NCI-H774 (cell line): Measurements from ENCODE around the gene FAM209A.
A peak's percentile ranks its signal among the peaks of the same experiment; 100 is the strongest.
"Not testable (repeated sequence)": the region's sequence is repeated elsewhere in the genome, so short reads cannot be mapped to it uniquely, and the experiment has no call there.

Experiments used
- DNase-seq: peaks from one replicate; lab custom pipeline; 2025; lab: John Stamatoyannopoulos, UW

Gene FAM209A

GRCh38 chr20:56540415-56540814 lies 15.9 kb downstream of the FAM209A start:
- DNase-seq: no peak

GRCh38 chr20:56542489-56543030 lies 18.0 kb downstream of the FAM209A start:
- DNase-seq: no peak

- DNase-seq: no peak
Measured at GRCh38 chr20:56551571-56551970, 27.0 kb downstream of the FAM209A start.

GRCh38 chr20:56552911-56553629 lies 28.5 kb downstream of the FAM209A start:
- DNase-seq: no peak

GRCh38 chr20:56554869-56555268 lies 30.3 kb downstream of the FAM209A start:
- DNase-seq: peak; percentile 86

GRCh38 chr20:56558968-56559367 lies 34.4 kb downstream of the FAM209A start:
- no peak for DNase-seq

- DNase-seq: not testable (repeated sequence)
Measured at GRCh38 chr20:56564526-56564925, 40.0 kb downstream of the FAM209A start.

- no peak for DNase-seq
Measured at GRCh38 chr20:56565511-56565910, 41.0 kb downstream of the FAM209A start.

- no peak for DNase-seq
Measured at GRCh38 chr20:56566621-56567020, 42.1 kb downstream of the FAM209A start.

GRCh38 chr20:56570832-56571231 lies 46.3 kb downstream of the FAM209A start:
- DNase-seq: no peak

- no peak for DNase-seq
Measured at GRCh38 chr20:56572172-56572571, 47.6 kb downstream of the FAM209A start.

- no peak for DNase-seq
Measured at GRCh38 chr20:56573986-56574385, 49.4 kb downstream of the FAM209A start.

GRCh38 chr20:56574531-56575142 lies 50.1 kb downstream of the FAM209A start:
- DNase-seq: no peak

GRCh38 chr20:56575157-56575556 lies 50.6 kb downstream of the FAM209A start:
- DNase-seq: no peak
